Measurements from ENCODE around the gene FGFR2. TPM values are rescaled to one million over a fixed set of nuclear protein-coding genes. Genes with fewer than 3 reads are reported as not detected.

Gene FGFR2
- total RNA-seq, 1 experiment from 2014 or later, result 286 TPM

GRCh38 chr10:121516093-121516865 is 82.0 kb downstream of the FGFR2 start:
- Mint-ChIP-seq H3K9me3 (ENCODE audit: unreplicated experiment) (no peaks in the 10 kb centered on the region), H3K4me1 (ENCODE audit: low read depth, unreplicated experiment) (peaks cover 53% of the 10 kb centered on the region), H3K27ac (ENCODE audit: unreplicated experiment) (no peak overlapping the region), H3K27me3 (ENCODE audit: insufficient read depth, unreplicated experiment) (no peaks in the 10 kb centered on the region), H3K36me3 (ENCODE audit: insufficient read depth, unreplicated experiment) (peaks cover 97% of the 10 kb centered on the region), H3K4me3 (ENCODE audit: unreplicated experiment) (no peak overlapping the region)
- H3K9me3 ChIP-seq, result no peaks in the 10 kb centered on the region
- ChIA-PET POLR2A (no interaction called here), CTCF (no interaction called here)
- TF ChIP-seq, protein P1, sequence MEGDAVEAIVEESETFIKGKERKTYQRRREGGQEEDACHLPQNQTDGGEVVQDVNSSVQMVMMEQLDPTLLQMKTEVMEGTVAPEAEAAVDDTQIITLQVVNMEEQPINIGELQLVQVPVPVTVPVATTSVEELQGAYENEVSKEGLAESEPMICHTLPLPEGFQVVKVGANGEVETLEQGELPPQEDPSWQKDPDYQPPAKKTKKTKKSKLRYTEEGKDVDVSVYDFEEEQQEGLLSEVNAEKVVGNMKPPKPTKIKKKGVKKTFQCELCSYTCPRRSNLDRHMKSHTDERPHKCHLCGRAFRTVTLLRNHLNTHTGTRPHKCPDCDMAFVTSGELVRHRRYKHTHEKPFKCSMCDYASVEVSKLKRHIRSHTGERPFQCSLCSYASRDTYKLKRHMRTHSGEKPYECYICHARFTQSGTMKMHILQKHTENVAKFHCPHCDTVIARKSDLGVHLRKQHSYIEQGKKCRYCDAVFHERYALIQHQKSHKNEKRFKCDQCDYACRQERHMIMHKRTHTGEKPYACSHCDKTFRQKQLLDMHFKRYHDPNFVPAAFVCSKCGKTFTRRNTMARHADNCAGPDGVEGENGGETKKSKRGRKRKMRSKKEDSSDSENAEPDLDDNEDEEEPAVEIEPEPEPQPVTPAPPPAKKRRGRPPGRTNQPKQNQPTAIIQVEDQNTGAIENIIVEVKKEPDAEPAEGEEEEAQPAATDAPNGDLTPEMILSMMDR (IDR thresholded peaks at IDR 0.05; ENCODE audit: insufficient read depth in 1 of 2, low read depth in 1 of 2, low read length in 1 of 2, severe bottlenecking in 1 of 2, unreplicated experiment in 1 of 2), result no peak
- H3K27me3 ChIP-seq (replicated peaks; ENCODE audit: control insufficient read depth, insufficient read depth, low read length), result no peaks in the 10 kb centered on the region
- H3K4me3 ChIP-seq (ENCODE audit: low read depth, low read length), result no peak overlapping the region
- no TSS peak for BruUV-seq (replicated peaks)
- intact Hi-C loops (cut with micrococcal nuclease; ENCODE audit: unreplicated experiment), result no loop called here
- DNase-seq, result no peak
- H3K36me3 ChIP-seq (ENCODE audit: control insufficient read depth, insufficient read depth, low read length), result peaks cover 11% of the 10 kb centered on the region
- peaks cover 51% of the 10 kb centered on the region for H3K4me1 ChIP-seq

GRCh38 chr10:121514141-121514865 is 83.9 kb downstream of the FGFR2 start:
- no peaks in the 10 kb centered on the region for H3K9me3 ChIP-seq
- intact Hi-C loops (cut with micrococcal nuclease; ENCODE audit: unreplicated experiment), result loop anchor here (5.0 kb wide), 2 partner anchors 83 to 532 kb away; partner anchors contain the start of gene FGFR2
- peaks cover 44% of the 10 kb centered on the region for H3K4me1 Mint-ChIP-seq (ENCODE audit: low read depth, unreplicated experiment)
- H3K4me3 ChIP-seq (ENCODE audit: low read depth, low read length), result no peak overlapping the region
- H3K36me3 ChIP-seq (ENCODE audit: control insufficient read depth, insufficient read depth, low read length), result peaks cover 11% of the 10 kb centered on the region
- peaks cover 95% of the 10 kb centered on the region for H3K36me3 Mint-ChIP-seq (ENCODE audit: insufficient read depth, unreplicated experiment)
- H3K4me3 Mint-ChIP-seq (ENCODE audit: unreplicated experiment), result no peak overlapping the region
- ChIA-PET CTCF (interaction anchor here (0.6 kb wide), 1 partner anchor 527 kb away, joined by 3 read pairs; no protein-coding TSS in a partner anchor), POLR2A (interaction anchor here (1.0 kb wide), 1 partner anchor 15 kb away, joined by 3 read pairs; no protein-coding TSS in a partner anchor)
- no peaks in the 10 kb centered on the region for H3K9me3 Mint-ChIP-seq (ENCODE audit: unreplicated experiment)
- H3K27me3 Mint-ChIP-seq (ENCODE audit: insufficient read depth, unreplicated experiment), result no peaks in the 10 kb centered on the region
- peak overlapping the region; percentile 77 for H3K27ac Mint-ChIP-seq (ENCODE audit: unreplicated experiment)
- BruUV-seq (replicated peaks), result no TSS peak
- DNase-seq, result no peak
- TF ChIP-seq, protein P1 (IDR thresholded peaks at IDR 0.05; ENCODE audit: insufficient read depth in 1 of 2, low read depth in 1 of 2, low read length in 1 of 2, severe bottlenecking in 1 of 2, unreplicated experiment in 1 of 2), result no peak
- H3K27me3 ChIP-seq (replicated peaks; ENCODE audit: control insufficient read depth, insufficient read depth, low read length), result no peaks in the 10 kb centered on the region
- peaks cover 70% of the 10 kb centered on the region for H3K4me1 ChIP-seq

DNA sequence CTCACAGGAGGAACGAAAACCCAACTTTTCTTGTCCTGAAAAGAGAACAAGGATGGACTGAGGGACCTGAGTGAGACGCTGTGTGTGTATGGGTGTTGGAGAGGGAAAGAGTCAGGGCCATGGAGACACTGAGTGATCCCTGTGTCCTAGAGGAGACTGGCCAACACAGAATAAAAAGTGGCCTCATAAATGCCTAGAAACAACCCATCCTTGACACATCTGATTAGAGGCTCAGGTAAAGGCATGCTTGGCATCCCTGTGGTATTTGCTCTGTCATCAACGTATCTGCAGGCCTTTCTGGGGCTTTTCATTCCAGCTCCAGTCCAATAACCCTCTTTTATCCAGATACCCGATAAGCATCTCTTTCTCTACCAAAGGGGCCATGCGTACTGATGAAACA is 86.3 kb downstream of the FGFR2 start:
- no TSS peak for BruUV-seq (replicated peaks)
- Mint-ChIP-seq H3K4me3 (ENCODE audit: unreplicated experiment) (peak overlapping the region; percentile 22), H3K27me3 (ENCODE audit: insufficient read depth, unreplicated experiment) (no peaks in the 10 kb centered on the region), H3K36me3 (ENCODE audit: insufficient read depth, unreplicated experiment) (peaks cover 95% of the 10 kb centered on the region), H3K9me3 (ENCODE audit: unreplicated experiment) (no peaks in the 10 kb centered on the region), H3K27ac (ENCODE audit: unreplicated experiment) (peak overlapping the region; percentile 77), H3K4me1 (ENCODE audit: low read depth, unreplicated experiment) (peaks cover 53% of the 10 kb centered on the region)
- intact Hi-C loops (cut with micrococcal nuclease; ENCODE audit: unreplicated experiment), result loop anchor here (1.0 to 5.0 kb wide), 5 partner anchors 12 to 530 kb away; partner anchors contain the start of gene FGFR2
- Histone ChIP-seq H3K36me3 (ENCODE audit: control insufficient read depth, insufficient read depth, low read length) (peaks cover 7% of the 10 kb centered on the region), H3K4me3 (ENCODE audit: low read depth, low read length) (no peak overlapping the region), H3K9me3 (no peaks in the 10 kb centered on the region), H3K4me1 (peaks cover 80% of the 10 kb centered on the region), H3K27me3 (replicated peaks; ENCODE audit: control insufficient read depth, insufficient read depth, low read length) (no peaks in the 10 kb centered on the region)
- TF ChIP-seq, protein P1 (IDR thresholded peaks at IDR 0.05; ENCODE audit: insufficient read depth in 1 of 2, low read depth in 1 of 2, low read length in 1 of 2, severe bottlenecking in 1 of 2, unreplicated experiment in 1 of 2), result no peak
- POLR2A ChIA-PET, result interaction anchor here (0.5 kb wide), 1 partner anchor 499 kb away, joined by 5 read pairs; no protein-coding TSS in a partner anchor
- peak; percentile 79 to 87 for DNase-seq
- CTCF ChIA-PET, result no interaction called here
